Uterus (tissue), 2 donors: ENCODE results near the gene NLGN3.

ENCODE experiments used
- POLR2A ChIP-seq, 2 donors: fragments of 450-650 bp; IDR thresholded peaks; one replicate each; pipeline ENCODE4 v1.6.1; 2016; ENCODE audit warnings: antibody characterized with exemption in 2 of 2, mild to moderate bottlenecking in 1 of 2, moderate library complexity in 1 of 2
- TF ChIP-seq, protein P1 (sequence below), 4 experiments: fragments of 200-600 bp in 2 of 4; fragments of 450-650 bp in 2 of 4; sonication (generic) in 2 of 4; IDR thresholded peaks; one replicate each; pipeline ENCODE4 v1.5.1; 2016 to 2019; ENCODE audit warnings: antibody characterized with exemption in 4 of 4, mild to moderate bottlenecking in 2 of 4, moderate library complexity in 1 of 4

DNA sequence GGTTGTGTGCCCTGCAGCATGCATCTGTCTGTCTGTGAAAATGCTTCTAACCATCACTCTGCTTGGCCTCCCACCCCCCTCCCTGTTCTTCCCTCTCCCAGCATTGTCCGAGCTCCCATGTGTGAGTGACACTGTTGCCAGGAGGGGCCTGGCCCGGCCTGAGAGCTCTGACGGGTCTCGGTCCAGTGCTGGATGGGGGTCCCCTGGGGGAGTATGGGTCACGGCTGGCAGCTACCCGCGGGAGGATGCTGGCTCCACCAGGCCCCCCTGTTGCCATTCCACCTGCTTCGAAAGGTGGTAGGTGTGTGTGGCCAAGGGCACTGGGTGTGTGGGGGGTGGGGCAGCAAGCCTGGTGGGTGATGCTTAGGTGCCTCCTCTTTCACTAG is 3.6 kb downstream of the NLGN3 start:
- TF ChIP-seq POLR2A (IDR thresholded peaks at IDR 0.05): no peak
- TF ChIP-seq, protein P1, sequence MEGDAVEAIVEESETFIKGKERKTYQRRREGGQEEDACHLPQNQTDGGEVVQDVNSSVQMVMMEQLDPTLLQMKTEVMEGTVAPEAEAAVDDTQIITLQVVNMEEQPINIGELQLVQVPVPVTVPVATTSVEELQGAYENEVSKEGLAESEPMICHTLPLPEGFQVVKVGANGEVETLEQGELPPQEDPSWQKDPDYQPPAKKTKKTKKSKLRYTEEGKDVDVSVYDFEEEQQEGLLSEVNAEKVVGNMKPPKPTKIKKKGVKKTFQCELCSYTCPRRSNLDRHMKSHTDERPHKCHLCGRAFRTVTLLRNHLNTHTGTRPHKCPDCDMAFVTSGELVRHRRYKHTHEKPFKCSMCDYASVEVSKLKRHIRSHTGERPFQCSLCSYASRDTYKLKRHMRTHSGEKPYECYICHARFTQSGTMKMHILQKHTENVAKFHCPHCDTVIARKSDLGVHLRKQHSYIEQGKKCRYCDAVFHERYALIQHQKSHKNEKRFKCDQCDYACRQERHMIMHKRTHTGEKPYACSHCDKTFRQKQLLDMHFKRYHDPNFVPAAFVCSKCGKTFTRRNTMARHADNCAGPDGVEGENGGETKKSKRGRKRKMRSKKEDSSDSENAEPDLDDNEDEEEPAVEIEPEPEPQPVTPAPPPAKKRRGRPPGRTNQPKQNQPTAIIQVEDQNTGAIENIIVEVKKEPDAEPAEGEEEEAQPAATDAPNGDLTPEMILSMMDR (IDR thresholded peaks at IDR 0.05): no peak
